SU-DHL-6 (cell line): ENCODE results near the gene TESK2.
"Not testable (repeated sequence)": the region's sequence is repeated elsewhere in the genome, so short reads cannot be mapped to it uniquely, and the experiment has no call there.

Source experiments
- H2AFZ ChIP-seq: fragments of 200-600 bp; sonication (generic); 2 replicates; pipeline ENCODE4 v1.6.1; 2014; ENCODE audit warnings: low read depth, mild to moderate bottlenecking, moderate library complexity, mixed read lengths, antibody characterized with exemption, low read length; ENCODE audit not compliant: severe bottlenecking
- H3F3A ChIP-seq: fragments of 200-600 bp; shearing (Covaris generic); 2 replicates; pipeline ENCODE4 v1.6.0; 2016; ENCODE audit warnings: antibody characterized with exemption, mild to moderate bottlenecking; ENCODE audit not compliant: insufficient read depth
- H3K27ac ChIP-seq: fragments of 200-600 bp; sonication (generic); 2 replicates; pipeline ENCODE4 v1.5.1; 2016; ENCODE audit warnings: low read depth, mild to moderate bottlenecking, low read length, moderate library complexity, mixed read lengths
- H3K27me3 ChIP-seq: fragments of 200-600 bp; sonication (generic), shearing (Covaris generic); 2 replicates; pipeline ENCODE4 v1.6.0; 2014; ENCODE audit warnings: mild to moderate bottlenecking, low read length
- H3K36me3 ChIP-seq: fragments of 200-600 bp; sonication (generic); 2 replicates; pipeline ENCODE4 v1.6.1; 2014; ENCODE audit warnings: mild to moderate bottlenecking, low read length, mixed read lengths
- H3K4me2 ChIP-seq: fragments of 300-600, 200-600 bp; shearing (Covaris generic), sonication (generic); 2 replicates; pipeline ENCODE4 v1.6.0; 2014; ENCODE audit warnings: low read length, low read depth, mild to moderate bottlenecking; ENCODE audit not compliant: poor library complexity, severe bottlenecking
- H3K4me3 ChIP-seq: fragments of 200-600 bp; sonication (generic); 2 replicates; pipeline ENCODE4 v1.5.1; 2014; ENCODE audit warnings: antibody characterized with exemption, low read length, mild to moderate bottlenecking, mixed read lengths; ENCODE audit not compliant: insufficient read depth, poor library complexity, severe bottlenecking
- H3K79me2 ChIP-seq: fragments of 200-600 bp; sonication (generic); 2 replicates; pipeline ENCODE4 v1.6.1; 2014; ENCODE audit warnings: mild to moderate bottlenecking, low read length, moderate library complexity; ENCODE audit not compliant: insufficient read depth
- H3K9ac ChIP-seq: fragments of 200-600 bp; sonication (generic); 2 replicates; pipeline ENCODE4 v1.7.0; 2014; ENCODE audit warnings: mild to moderate bottlenecking, low read length
- H3K9me2 ChIP-seq: fragments of 200-600 bp; sonication (generic); replicated peaks from 2 replicates; pipeline ENCODE4 v1.6.1; 2014; ENCODE audit warnings: low read length; ENCODE audit not compliant: insufficient read depth
- H3K9me3 ChIP-seq: fragments of 200-600 bp; sonication (generic); 2 replicates; pipeline ENCODE4 v1.6.1; 2014; ENCODE audit warnings: low read length, mixed read lengths; ENCODE audit not compliant: insufficient read depth
- H4K20me1 ChIP-seq: fragments of 200-600 bp; sonication (generic); 2 replicates; pipeline ENCODE4 v1.6.1; 2014; ENCODE audit warnings: low read depth, mild to moderate bottlenecking, antibody characterized with exemption, low read length, moderate library complexity, mixed read lengths
- CTCF ChIP-seq: fragments of 200-600 bp; sonication (generic); IDR thresholded peaks from one replicate; pipeline ENCODE4 v1.5.1; 2017; ENCODE audit warnings: antibody characterized with exemption, mild to moderate bottlenecking, low read length, moderate library complexity; ENCODE audit not compliant: insufficient read depth, poor library complexity, severe bottlenecking
- EZH2phosphoT487 ChIP-seq: fragments of 200-600 bp; sonication (generic), shearing (Covaris generic); conservative IDR thresholded peaks from 2 replicates; pipeline ENCODE4 v1.6.1; 2018; ENCODE audit warnings: mild to moderate bottlenecking, antibody characterized with exemption, low read length, moderate library complexity, mixed read lengths

TESK2 gene

DNA sequence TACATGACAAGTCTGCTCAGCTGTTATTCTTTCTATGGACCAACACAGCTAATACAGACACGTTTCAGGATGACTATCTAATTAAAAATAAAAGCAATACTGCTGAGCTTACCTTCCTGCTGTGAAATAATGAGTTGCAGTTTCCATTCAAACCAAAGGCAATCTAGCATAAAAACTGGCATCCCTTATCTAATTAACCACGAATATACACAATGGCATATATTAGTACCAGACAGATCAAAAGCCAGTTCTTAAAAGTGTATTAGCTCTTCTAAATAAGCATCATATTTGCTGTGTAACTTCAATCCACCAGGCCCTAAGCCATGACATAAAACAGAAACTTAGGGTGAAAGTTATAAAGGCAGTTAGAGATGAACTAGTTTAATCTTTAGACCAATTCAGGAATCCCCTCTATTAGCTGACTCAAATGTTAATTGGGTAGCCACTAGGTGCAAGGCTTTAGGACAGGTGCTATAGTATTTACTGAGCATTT, 20.6 kb downstream of the TESK2 start:
- no peaks in the 10 kb centered on the region for H3K27me3 ChIP-seq
- no peak overlapping the region for H3K27ac ChIP-seq
- H3K4me3 ChIP-seq = no peak overlapping the region
- H3F3A ChIP-seq = peaks cover 2% of the 10 kb centered on the region; the same call in 1 of the 2 replicates
- no peaks in the 10 kb centered on the region for H3K9me3 ChIP-seq
- no peak overlapping the region for H3K9ac ChIP-seq
- no peak overlapping the region for H2AFZ ChIP-seq
- H3K36me3 ChIP-seq = no peaks in the 10 kb centered on the region
- TF ChIP-seq EZH2phosphoT487 = no peak
- TF ChIP-seq CTCF = no peak
- no peaks in the 10 kb centered on the region for H3K9me2 ChIP-seq
- H3K4me2 ChIP-seq = no peak overlapping the region
- H3K79me2 ChIP-seq = no peaks in the 10 kb centered on the region; the same call in 1 of the 2 replicates
- no peaks in the 10 kb centered on the region for H4K20me1 ChIP-seq

DNA sequence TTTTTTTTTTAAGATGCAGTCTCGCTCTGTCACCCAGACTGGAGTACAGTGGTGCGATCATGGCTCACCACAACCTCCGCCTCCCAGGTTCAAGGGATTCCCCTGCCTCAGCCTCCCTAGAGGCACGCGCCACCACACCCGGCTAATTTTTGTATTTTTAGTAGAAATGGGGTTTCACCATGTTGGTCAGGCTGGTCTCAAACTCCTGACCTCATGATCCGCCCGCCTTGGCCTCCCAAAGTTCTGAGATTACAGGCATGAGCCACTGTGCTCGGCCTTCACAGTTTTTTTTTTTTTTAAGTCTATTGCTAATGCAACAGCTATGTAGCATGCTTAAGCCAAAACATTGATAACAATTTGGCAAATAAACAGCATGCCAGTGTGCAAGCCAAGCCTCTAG, 23.6 kb downstream of the TESK2 start:
- not testable (repeated sequence) for H3K36me3 ChIP-seq, H2AFZ ChIP-seq, H3K27me3 ChIP-seq, H3K79me2 ChIP-seq, H3K9me2 ChIP-seq, H3K27ac ChIP-seq, H3K9me3 ChIP-seq, H3K4me3 ChIP-seq, H3F3A ChIP-seq, H3K9ac ChIP-seq, H4K20me1 ChIP-seq
- peak overlapping the region; percentile 20 for H3K4me2 ChIP-seq

GRCh38 chr1:45465277-45465676, 25.7 kb downstream of the TESK2 start:
- no peaks in the 10 kb centered on the region for H3K9me2 ChIP-seq
- H3K4me2 ChIP-seq = no peak overlapping the region
- H3K4me3 ChIP-seq = no peak overlapping the region
- H3K9me3 ChIP-seq = no peaks in the 10 kb centered on the region
- no peak overlapping the region for H3K9ac ChIP-seq
- TF ChIP-seq CTCF = no peak
- TF ChIP-seq EZH2phosphoT487 = no peak
- no peak overlapping the region for H3K27ac ChIP-seq
- no peak overlapping the region for H2AFZ ChIP-seq
- H3K79me2 ChIP-seq = no peaks in the 10 kb centered on the region; the same call in 1 of the 2 replicates
- no peaks in the 10 kb centered on the region for H3K27me3 ChIP-seq
- no peaks in the 10 kb centered on the region for H4K20me1 ChIP-seq
- H3F3A ChIP-seq = no peaks in the 10 kb centered on the region
- no peaks in the 10 kb centered on the region for H3K36me3 ChIP-seq

DNA sequence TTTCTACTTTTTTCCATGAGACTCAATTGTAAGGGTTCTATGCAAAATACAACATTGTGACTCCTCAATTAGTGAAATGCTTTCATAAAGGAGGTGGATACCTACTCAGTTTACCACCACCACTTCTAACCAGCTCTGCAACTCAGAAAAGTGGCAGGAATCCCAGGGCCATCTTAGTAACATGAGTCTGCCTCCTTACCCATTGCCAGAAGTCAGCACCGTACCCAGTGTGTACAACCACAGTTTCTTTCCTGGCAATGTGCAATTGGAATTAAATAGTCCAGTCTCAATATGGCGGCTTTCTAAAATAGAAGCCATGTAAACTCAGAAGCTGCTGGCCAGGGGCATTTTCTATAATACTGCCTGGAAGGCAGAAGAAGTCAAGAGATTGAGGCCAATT, 32.1 kb downstream of the TESK2 start:
- H3K9me3 ChIP-seq = no peaks in the 10 kb centered on the region
- no peaks in the 10 kb centered on the region for H4K20me1 ChIP-seq
- H3K9ac ChIP-seq = no peak overlapping the region
- no peaks in the 10 kb centered on the region for H3K79me2 ChIP-seq
- TF ChIP-seq CTCF (no peak), EZH2phosphoT487 (no peak)
- H3K36me3 ChIP-seq = no peaks in the 10 kb centered on the region
- H3K4me3 ChIP-seq = no peak overlapping the region
- H3K9me2 ChIP-seq = no peaks in the 10 kb centered on the region
- no peak overlapping the region for H2AFZ ChIP-seq
- H3F3A ChIP-seq = no peaks in the 10 kb centered on the region
- no peaks in the 10 kb centered on the region for H3K27me3 ChIP-seq
- H3K4me2 ChIP-seq = no peak overlapping the region
- H3K27ac ChIP-seq = no peak overlapping the region
